ENCODE data around the gene UTP18. TPM values are rescaled to one million over a fixed set of nuclear protein-coding genes. Genes with fewer than 3 reads are reported as not detected.
"Not testable (repeated sequence)": the region's sequence is repeated elsewhere in the genome, so short reads cannot be mapped to it uniquely, and the experiment has no call there.

UTP18 gene
- 10 to 100 TPM; 39.3 TPM for total RNA-seq
- polyA plus RNA-seq (ENCODE audit: insufficient read length in 2 of 2): 10 to 100 TPM; 33.2 to 36.8 TPM
- long read RNA-seq, donor 1, transcript UTP18-201 (14 exons, 1,894 nt): major isoform, 14 of 16 reads
- long read RNA-seq, donor 1, partial matches to known transcripts: 0 of 16 reads
- long read RNA-seq, donor 1, other reads (novel, unspliced or antisense): 0 of 16 reads
- long read RNA-seq, donor 2, partial matches to known transcripts: 5 of 7 reads
- long read RNA-seq, donor 2, other reads (novel, unspliced or antisense): 0 of 7 reads
- long read RNA-seq, donor 3, transcript UTP18-201 (14 exons, 1,894 nt): major isoform, 6 of 6 reads
- long read RNA-seq, donor 3, partial matches to known transcripts: 0 of 6 reads
- long read RNA-seq, donor 3, other reads (novel, unspliced or antisense): 0 of 6 reads
- long read RNA-seq, donor 4, transcript UTP18-201 (14 exons, 1,894 nt): major isoform, 12 of 12 reads
- long read RNA-seq, donor 4, partial matches to known transcripts: 0 of 12 reads
- long read RNA-seq, donor 4, other reads (novel, unspliced or antisense): 0 of 12 reads

DNA sequence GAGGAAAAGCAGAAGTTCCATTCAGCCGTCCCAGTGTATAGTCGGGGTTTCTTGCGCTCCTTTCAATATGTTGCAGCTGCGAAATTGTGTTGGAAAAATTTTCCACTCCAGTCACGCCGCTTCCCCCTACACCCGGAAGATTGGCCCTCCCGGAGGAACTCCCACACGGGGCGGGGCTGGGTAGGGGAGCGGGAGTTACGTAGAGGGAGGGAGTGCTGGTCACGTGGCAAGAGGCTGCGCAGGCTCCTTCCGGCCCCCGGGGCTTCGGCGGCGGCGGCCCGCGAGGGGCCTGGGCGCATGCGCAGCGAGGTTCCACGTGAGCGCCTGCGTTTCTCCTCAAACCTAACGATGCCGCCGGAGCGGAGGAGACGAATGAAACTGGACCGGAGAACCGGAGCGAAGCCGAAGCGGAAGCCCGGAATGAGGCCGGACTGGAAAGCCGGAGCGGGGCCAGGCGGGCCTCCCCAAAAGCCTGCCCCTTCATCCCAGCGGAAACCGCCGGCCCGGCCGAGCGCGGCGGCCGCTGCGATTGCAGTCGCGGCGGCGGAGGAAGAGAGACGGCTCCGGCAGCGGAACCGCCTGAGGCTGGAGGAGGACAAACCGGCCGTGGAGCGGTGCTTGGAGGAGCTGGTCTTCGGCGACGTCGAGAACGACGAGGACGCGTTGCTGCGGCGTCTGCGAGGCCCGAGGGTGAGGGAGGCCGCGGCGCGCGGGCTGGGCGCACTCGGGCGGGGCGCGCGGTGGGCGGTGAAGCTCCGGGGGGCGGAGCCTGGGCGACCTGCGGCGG, at the start of gene UTP18:
TSS of gene UTP18 (plus strand) at position 310 of the 787 bp plus-strand sequence. CDS start at position 349, 39 bp downstream.
- peaks cover 5% of the 10 kb centered on the region for H3K36me3 ChIP-seq (ENCODE audit: control insufficient read depth, insufficient read depth, low read length)
- H3K27me3 ChIP-seq (ENCODE audit: control insufficient read depth, insufficient read depth, low read length): no peaks in the 10 kb centered on the region
- under 1% methylated on average over 84 of the region's 93 CpGs for WGBS (ENCODE audit: insufficient coverage)
- peak; percentile 94 to 99 (median 98) for DNase-seq (ENCODE audit: low read depth in 4 of 6, low spot score in 6 of 6)
- peak within 1 kb of the TSS; percentile 98 for H3K27ac ChIP-seq (ENCODE audit: low read depth, low read length)
- peak within 1 kb of the TSS; percentile 81 for H3K4me3 ChIP-seq (ENCODE audit: low read depth, low read length)
- no peaks in the 10 kb centered on the region for H3K9me3 ChIP-seq (ENCODE audit: control insufficient read depth, insufficient read depth, low read length)
- H3K4me1 ChIP-seq (ENCODE audit: control insufficient read depth, insufficient read depth, low read length): peaks cover 24% of the 10 kb centered on the region

DNA sequence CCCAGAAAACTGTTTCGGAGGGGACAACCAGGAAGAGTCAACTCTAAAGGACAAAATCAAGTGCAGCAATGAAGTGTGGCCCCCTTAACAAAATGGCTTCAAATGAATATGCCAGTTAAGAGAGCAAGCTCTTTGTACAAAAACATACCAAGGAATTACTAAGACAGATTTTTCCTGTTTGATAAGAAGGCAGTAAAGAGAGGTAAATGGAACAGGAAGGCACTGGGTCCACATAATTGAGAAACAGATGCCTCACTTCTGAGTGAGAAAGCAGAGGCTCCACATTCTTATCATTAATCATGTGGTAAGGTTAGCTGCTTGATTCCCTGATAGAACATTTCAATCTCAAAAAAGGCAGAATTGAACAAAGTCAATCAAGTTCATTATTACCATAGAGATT, 45.4 kb upstream of the UTP18 start:
- H3K27ac ChIP-seq (ENCODE audit: low read depth, low read length): no peak overlapping the region
- DNase-seq (ENCODE audit: low read depth in 4 of 6, low spot score in 6 of 6): no peak
- H3K36me3 ChIP-seq (ENCODE audit: control insufficient read depth, insufficient read depth, low read length): peaks cover 29% of the 10 kb centered on the region
- H3K27me3 ChIP-seq (ENCODE audit: control insufficient read depth, insufficient read depth, low read length): no peaks in the 10 kb centered on the region
- no peaks in the 10 kb centered on the region for H3K9me3 ChIP-seq (ENCODE audit: control insufficient read depth, insufficient read depth, low read length)
- no CpG with 5 or more reads among the region's 1 CpG for WGBS (ENCODE audit: insufficient coverage)
- H3K4me1 ChIP-seq (ENCODE audit: control insufficient read depth, insufficient read depth, low read length): no peaks in the 10 kb centered on the region
- no peak overlapping the region for H3K4me3 ChIP-seq (ENCODE audit: low read depth, low read length)

DNA sequence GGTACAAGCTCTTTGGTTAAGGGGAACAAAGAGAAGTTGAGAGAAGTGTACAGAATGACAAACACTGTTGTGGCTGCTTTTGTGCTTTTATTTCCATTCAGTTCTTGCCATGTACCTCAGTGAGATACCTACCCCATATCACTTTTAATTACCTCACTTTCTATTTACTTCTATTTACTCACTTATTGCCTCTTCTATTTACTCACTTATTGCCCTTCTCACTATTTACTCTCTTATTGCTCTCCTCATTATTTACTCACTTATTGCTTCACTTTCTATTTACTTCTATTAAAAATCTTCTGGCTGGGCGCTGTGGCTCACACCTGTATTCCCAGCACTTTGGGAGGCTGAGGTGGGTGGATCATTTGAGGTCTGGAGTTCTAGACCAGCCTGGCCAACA, 42.4 kb upstream of the UTP18 start:
- no CpG with 5 or more reads among the region's 1 CpG for WGBS (ENCODE audit: insufficient coverage)
- H3K4me1 ChIP-seq (ENCODE audit: control insufficient read depth, insufficient read depth, low read length): no peaks in the 10 kb centered on the region

DNA sequence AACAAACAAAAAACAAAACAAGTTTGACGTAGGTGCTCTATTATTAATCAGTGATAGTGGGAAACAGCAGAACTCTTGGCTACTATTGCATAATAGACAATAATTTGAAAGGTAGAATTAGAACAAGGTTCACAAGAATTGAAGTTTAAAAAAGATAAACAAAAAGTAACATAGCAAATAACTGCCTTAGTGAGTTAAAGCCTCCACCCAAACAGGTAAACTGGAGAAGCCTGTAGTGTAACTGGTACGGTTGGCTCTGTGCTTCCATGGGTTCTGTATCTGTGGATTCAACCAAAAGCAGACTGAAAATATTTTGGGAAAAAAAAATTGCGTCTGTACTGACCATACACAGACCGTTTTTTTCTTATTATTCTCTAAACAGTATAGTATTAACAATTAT, 39.0 kb upstream of the UTP18 start:
- Histone ChIP-seq H3K27ac (ENCODE audit: low read depth, low read length) (no peak overlapping the region), H3K4me1 (ENCODE audit: control insufficient read depth, insufficient read depth, low read length) (no peaks in the 10 kb centered on the region), H3K36me3 (ENCODE audit: control insufficient read depth, insufficient read depth, low read length) (peaks cover 24% of the 10 kb centered on the region), H3K9me3 (ENCODE audit: control insufficient read depth, insufficient read depth, low read length) (no peaks in the 10 kb centered on the region), H3K4me3 (ENCODE audit: low read depth, low read length) (no peak overlapping the region), H3K27me3 (ENCODE audit: control insufficient read depth, insufficient read depth, low read length) (no peaks in the 10 kb centered on the region)
- no peak for DNase-seq (ENCODE audit: low read depth in 4 of 6, low spot score in 6 of 6)
- WGBS (ENCODE audit: insufficient coverage): no CpG with 5 or more reads among the region's 4 CpGs

More for the DNA sequence above, 42.4 kb upstream of the UTP18 start:
- DNase-seq (ENCODE audit: low read depth in 4 of 6, low spot score in 6 of 6): no peak
- H3K36me3 ChIP-seq (ENCODE audit: control insufficient read depth, insufficient read depth, low read length): peaks cover 23% of the 10 kb centered on the region
- H3K9me3 ChIP-seq (ENCODE audit: control insufficient read depth, insufficient read depth, low read length): no peaks in the 10 kb centered on the region
- H3K4me3 ChIP-seq (ENCODE audit: low read depth, low read length): no peak overlapping the region
- H3K27ac ChIP-seq (ENCODE audit: low read depth, low read length): no peak overlapping the region
- H3K27me3 ChIP-seq (ENCODE audit: control insufficient read depth, insufficient read depth, low read length): no peaks in the 10 kb centered on the region

DNA sequence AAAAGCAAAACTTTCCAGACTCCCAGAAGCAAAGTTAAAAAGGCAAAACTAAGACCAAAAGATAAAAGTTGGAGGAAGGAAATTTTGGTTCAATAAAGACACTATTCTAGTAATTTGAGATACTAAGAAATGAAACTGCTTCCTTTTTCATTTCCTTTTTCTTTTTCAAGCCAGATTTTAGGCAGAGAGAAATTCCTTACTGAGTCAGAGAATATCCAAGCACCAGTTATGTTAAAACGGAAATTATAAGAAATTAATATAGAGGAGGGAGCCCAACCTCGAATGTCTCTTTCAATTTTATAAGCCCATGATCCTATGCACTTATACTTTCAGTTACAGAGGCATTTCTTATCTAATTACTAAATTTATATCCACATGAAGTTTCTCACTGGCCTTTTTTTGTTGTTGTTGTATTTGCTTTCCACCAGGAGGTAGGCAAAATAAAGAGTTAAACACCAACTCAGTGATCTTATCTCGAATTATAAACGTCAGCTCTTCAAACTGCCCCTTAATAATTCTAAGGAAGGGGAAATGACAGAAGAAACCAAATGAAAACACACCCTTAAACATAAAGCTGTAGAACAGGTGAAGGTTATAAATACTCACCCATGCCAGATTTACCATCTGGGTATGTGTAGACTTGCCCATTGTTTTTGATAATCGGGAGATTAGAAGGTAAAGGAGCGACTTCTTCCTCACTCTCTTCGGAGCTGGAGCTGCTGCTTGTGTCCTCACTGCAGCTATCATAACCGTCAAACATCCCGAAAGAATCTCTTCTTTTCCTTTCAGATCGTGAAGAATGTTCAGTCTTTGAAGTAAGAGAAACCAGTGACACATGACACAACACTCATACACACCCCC, 35.7 kb upstream of the UTP18 start:
- H3K4me1 ChIP-seq (ENCODE audit: control insufficient read depth, insufficient read depth, low read length): no peaks in the 10 kb centered on the region
- no peak overlapping the region for H3K27ac ChIP-seq (ENCODE audit: low read depth, low read length)
- H3K36me3 ChIP-seq (ENCODE audit: control insufficient read depth, insufficient read depth, low read length): peaks cover 14% of the 10 kb centered on the region
- no peaks in the 10 kb centered on the region for H3K27me3 ChIP-seq (ENCODE audit: control insufficient read depth, insufficient read depth, low read length)
- WGBS (ENCODE audit: insufficient coverage): no CpG with 5 or more reads among the region's 10 CpGs
- H3K4me3 ChIP-seq (ENCODE audit: low read depth, low read length): no peak overlapping the region
- no peak for DNase-seq (ENCODE audit: low read depth in 4 of 6, low spot score in 6 of 6)
- H3K9me3 ChIP-seq (ENCODE audit: control insufficient read depth, insufficient read depth, low read length): no peaks in the 10 kb centered on the region

DNA sequence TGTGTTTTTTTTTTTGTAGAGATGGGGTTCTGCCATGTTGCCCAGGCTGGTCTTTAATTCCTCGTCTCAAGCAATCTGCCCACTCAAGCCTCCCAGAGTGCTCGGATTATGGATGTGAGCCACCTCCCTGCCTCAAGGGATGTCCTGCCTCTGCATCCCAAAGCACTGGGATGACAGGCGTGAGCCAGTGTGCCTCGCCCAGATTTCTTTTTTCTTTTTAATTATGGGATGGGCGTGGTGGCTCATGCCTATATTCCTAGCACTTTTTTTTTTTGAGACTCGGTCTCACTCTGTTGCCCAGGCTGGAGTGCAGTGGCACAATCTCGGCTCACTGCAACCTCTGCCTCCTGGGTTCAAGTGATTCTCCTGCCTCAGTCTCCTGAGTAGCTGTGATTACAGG, 34.8 kb upstream of the UTP18 start:
- H3K36me3 ChIP-seq (ENCODE audit: control insufficient read depth, insufficient read depth, low read length): peaks cover 14% of the 10 kb centered on the region
- not testable (repeated sequence) for H3K9me3 ChIP-seq (ENCODE audit: control insufficient read depth, insufficient read depth, low read length); DNase-seq (ENCODE audit: low read depth in 4 of 6, low spot score in 6 of 6); H3K4me1 ChIP-seq (ENCODE audit: control insufficient read depth, insufficient read depth, low read length); H3K27ac ChIP-seq (ENCODE audit: low read depth, low read length); H3K27me3 ChIP-seq (ENCODE audit: control insufficient read depth, insufficient read depth, low read length); H3K4me3 ChIP-seq (ENCODE audit: low read depth, low read length)
- 100% methylated on average over 4 of the region's 7 CpGs for WGBS (ENCODE audit: insufficient coverage)

DNA sequence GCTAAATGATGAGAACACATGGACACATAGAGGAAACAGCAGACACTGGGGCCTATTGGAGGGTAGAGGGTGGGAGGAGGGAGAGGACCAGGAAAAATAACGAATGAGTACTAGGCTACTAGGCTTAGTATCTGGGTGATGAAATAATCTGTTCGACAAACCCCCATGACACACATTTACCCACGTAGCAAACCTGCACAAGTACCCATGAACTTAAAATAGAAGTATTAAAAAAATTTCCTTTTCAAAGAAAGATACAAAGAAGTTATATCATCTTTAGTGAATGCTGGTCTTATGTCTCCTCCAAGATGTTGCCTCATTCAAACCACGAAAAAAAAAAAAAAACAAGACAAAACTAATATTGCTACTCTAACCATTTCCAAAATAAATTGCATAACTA, 32.2 kb upstream of the UTP18 start:
- no peaks in the 10 kb centered on the region for H3K27me3 ChIP-seq (ENCODE audit: control insufficient read depth, insufficient read depth, low read length)
- no peak overlapping the region for H3K4me3 ChIP-seq (ENCODE audit: low read depth, low read length)
- no CpG with 5 or more reads among the region's 4 CpGs for WGBS (ENCODE audit: insufficient coverage)
- no peak for DNase-seq (ENCODE audit: low read depth in 4 of 6, low spot score in 6 of 6)
- H3K4me1 ChIP-seq (ENCODE audit: control insufficient read depth, insufficient read depth, low read length): no peaks in the 10 kb centered on the region
- peaks cover 5% of the 10 kb centered on the region for H3K36me3 ChIP-seq (ENCODE audit: control insufficient read depth, insufficient read depth, low read length)
- H3K27ac ChIP-seq (ENCODE audit: low read depth, low read length): no peak overlapping the region
- H3K9me3 ChIP-seq (ENCODE audit: control insufficient read depth, insufficient read depth, low read length): no peaks in the 10 kb centered on the region

DNA sequence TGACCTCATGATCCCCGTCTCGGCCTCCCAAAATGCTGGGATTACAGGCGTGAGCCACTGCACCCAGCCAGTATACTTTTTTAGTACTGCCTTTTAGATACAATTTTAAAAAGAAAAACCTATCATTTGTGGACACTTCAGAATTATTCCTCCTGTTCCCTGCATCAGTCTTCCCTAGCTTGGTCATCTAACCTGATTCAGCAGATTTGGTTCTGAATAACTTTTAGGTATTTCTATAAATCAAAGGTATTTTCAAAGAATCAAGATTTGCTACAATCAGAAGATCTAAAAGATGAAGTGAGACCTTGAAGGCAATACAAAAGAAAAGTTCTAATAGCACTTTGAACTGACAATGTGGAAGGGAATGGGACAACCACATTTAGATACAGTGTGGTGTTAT, 30.5 kb upstream of the UTP18 start:
- no peaks in the 10 kb centered on the region for H3K27me3 ChIP-seq (ENCODE audit: control insufficient read depth, insufficient read depth, low read length)
- no CpG with 5 or more reads among the region's 3 CpGs for WGBS (ENCODE audit: insufficient coverage)
- no peaks in the 10 kb centered on the region for H3K4me1 ChIP-seq (ENCODE audit: control insufficient read depth, insufficient read depth, low read length)
- H3K4me3 ChIP-seq (ENCODE audit: low read depth, low read length): no peak overlapping the region
- no peak overlapping the region for H3K27ac ChIP-seq (ENCODE audit: low read depth, low read length)
- no peaks in the 10 kb centered on the region for H3K9me3 ChIP-seq (ENCODE audit: control insufficient read depth, insufficient read depth, low read length)
- H3K36me3 ChIP-seq (ENCODE audit: control insufficient read depth, insufficient read depth, low read length): no peaks in the 10 kb centered on the region
- no peak for DNase-seq (ENCODE audit: low read depth in 4 of 6, low spot score in 6 of 6)

DNA sequence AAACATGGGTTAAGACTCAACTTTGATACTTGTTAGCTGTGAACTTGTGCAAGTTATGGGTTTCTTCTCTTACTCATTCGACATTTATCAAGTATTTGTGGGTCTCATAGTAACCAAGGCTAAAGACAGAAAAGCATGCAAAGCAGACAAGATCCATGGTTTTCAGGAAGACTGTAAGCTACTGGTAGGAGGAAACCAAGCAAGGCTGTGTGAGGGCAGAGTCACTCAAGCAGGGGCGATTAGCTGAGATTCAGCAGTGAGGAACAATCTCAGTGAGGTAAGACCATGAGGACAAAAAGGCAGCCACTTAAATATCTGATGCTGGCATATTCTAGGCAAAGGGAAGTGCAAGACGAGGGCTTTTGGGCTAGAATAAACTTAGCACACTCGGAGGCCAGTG, 30.0 kb upstream of the UTP18 start:
- Histone ChIP-seq H3K9me3 (ENCODE audit: control insufficient read depth, insufficient read depth, low read length) (no peaks in the 10 kb centered on the region), H3K4me1 (ENCODE audit: control insufficient read depth, insufficient read depth, low read length) (no peaks in the 10 kb centered on the region), H3K27me3 (ENCODE audit: control insufficient read depth, insufficient read depth, low read length) (no peaks in the 10 kb centered on the region), H3K36me3 (ENCODE audit: control insufficient read depth, insufficient read depth, low read length) (no peaks in the 10 kb centered on the region), H3K27ac (ENCODE audit: low read depth, low read length) (no peak overlapping the region), H3K4me3 (ENCODE audit: low read depth, low read length) (no peak overlapping the region)
- 88% methylated on average over 3 of the region's 4 CpGs for WGBS (ENCODE audit: insufficient coverage)
- DNase-seq (ENCODE audit: low read depth in 4 of 6, low spot score in 6 of 6): no peak

Measured in spinal cord (tissue), 10 donors.